Uterus (tissue), 2 donors: ENCODE results near the gene PLCG2.

Source experiments
- POLR2A ChIP-seq, 2 donors: fragments of 450-650 bp; IDR thresholded peaks; one replicate each; pipeline ENCODE4 v1.6.1; 2016; ENCODE audit warnings: antibody characterized with exemption in 2 of 2, mild to moderate bottlenecking in 1 of 2, moderate library complexity in 1 of 2
- TF ChIP-seq, protein P1 (sequence below), 4 experiments: fragments of 200-600 bp in 2 of 4; fragments of 450-650 bp in 2 of 4; sonication (generic) in 2 of 4; IDR thresholded peaks; one replicate each; pipeline ENCODE4 v1.5.1; 2016 to 2019; ENCODE audit warnings: antibody characterized with exemption in 4 of 4, mild to moderate bottlenecking in 2 of 4, moderate library complexity in 1 of 4

DNA sequence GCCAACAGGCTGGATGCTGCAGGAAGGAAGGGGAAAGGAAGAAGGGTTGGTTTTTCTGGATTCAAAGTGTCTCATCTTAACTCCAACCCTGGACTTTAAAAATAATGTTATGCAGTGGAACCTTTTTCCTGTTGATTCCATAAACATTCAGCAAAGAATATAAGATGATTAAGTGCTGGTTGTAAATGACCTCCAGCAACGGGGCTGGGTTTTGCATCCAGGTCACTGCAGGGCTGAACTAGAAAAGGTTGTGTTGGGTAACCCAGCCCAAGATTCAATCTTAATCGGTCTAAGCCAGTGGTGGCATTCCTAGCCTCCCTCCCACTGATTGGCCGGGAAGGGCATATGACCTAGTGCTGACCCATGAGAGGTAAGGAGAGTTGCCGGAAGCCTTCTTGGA lies 34.2 kb upstream of the PLCG2 start:
- TF ChIP-seq, protein P1, sequence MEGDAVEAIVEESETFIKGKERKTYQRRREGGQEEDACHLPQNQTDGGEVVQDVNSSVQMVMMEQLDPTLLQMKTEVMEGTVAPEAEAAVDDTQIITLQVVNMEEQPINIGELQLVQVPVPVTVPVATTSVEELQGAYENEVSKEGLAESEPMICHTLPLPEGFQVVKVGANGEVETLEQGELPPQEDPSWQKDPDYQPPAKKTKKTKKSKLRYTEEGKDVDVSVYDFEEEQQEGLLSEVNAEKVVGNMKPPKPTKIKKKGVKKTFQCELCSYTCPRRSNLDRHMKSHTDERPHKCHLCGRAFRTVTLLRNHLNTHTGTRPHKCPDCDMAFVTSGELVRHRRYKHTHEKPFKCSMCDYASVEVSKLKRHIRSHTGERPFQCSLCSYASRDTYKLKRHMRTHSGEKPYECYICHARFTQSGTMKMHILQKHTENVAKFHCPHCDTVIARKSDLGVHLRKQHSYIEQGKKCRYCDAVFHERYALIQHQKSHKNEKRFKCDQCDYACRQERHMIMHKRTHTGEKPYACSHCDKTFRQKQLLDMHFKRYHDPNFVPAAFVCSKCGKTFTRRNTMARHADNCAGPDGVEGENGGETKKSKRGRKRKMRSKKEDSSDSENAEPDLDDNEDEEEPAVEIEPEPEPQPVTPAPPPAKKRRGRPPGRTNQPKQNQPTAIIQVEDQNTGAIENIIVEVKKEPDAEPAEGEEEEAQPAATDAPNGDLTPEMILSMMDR (IDR thresholded peaks at IDR 0.05) = no peak
- no peak for TF ChIP-seq POLR2A (IDR thresholded peaks at IDR 0.05)
